Hindlimb muscle (tissue), 1 donor: Measurements from ENCODE around the gene MRPS14. TPM values are rescaled to one million over a fixed set of nuclear protein-coding genes. Genes with fewer than 3 reads are reported as not detected.

Experiments
- DNase-seq: peaks from one replicate; pipeline ENCODE4 v3.0.0-alpha.2; 2013
- polyA plus RNA-seq: library from polyadenylated mRNA; unstranded; fragments of 120-200 nt; gene quantifications from one replicate; pipeline ENCODE4 v1.2.1, GENCODE V29; 2013; ENCODE audit not compliant: insufficient read length

The MRPS14 gene
- polyA plus RNA-seq, 1 donor = 21.8 TPM

DNA sequence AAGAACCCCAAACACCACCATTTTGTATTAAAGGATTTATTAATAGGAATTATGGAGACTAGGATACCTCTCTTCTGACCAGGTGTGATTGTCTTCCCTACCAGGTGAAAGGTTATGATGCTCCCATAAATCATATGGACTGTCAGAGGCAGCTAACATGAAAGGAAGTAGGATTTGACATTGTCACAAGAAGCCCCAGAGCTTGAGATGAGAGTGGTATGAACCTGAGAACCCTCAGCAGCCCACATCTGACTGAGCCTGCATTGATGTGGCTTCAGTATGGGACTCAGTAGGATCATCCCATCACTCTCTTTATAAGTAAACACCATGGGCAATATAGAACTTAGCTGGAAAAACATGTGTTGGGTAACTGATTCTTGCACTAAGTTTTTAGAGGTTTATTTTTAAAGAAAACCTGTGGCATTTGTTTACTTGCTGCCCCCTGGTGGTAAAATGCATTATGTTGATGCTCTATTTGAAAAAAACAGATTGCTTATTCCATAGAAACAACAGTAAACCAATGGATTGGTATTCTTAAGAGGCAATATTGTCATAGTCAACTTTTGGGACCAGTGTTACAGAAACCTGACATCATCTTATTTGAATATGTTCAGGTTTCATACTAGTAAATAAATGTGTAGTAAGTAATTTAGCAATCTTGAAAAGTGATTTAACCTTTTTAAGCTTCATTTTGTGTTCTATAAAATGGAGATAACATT lies 40.1 kb downstream of the MRPS14 start:
- DNase-seq = no peak

DNA sequence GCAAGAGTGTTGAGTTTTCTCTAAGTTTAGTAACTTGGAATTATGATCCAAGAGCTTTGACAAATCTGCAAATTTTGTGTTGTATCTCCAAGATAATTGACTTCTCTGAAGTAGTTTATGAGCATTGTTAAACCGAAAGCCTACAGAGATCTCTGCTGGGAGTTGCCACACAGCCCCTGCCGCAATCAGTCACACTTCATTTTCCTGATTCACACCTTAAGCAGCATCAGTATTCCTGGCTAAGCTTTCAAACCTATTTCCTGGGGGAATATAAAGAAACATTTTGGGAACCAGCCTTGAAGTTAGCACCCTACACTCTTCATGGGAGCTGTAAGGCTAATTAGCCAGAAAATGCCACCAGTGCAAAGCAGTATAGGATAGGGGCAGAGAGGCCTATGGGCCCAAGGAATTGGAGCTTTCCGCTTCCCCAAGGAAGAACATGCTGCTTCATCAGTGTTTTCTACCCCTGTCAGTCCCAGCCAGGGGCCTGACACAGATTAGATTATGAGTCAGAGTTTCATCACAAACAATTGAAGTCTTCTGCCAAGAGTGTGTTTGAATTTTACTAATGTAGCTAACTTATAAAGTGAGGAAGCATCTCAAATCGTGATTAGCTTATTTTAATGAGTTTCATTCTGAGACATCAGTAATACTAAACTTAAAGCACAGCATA lies 46.7 kb downstream of the MRPS14 start:
- DNase-seq = no peak

DNA sequence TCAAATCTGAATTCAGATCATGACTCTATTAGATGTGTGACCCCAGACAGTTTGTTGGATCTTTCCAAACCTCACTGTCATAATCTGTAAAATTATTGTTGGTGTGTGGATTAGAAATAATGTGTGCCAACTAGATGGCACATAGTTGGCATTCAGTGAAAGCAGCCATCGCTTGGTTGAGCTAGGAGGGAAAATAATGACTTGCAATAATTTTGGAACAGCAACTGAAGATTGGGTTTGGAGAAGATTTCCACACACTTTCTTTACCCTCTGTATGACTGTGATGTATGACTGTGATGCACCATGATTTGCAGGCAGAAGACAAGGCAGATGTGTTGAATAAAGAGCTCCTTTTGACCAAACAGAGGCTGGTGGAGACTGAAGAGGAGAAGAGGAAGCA lies 47.5 kb downstream of the MRPS14 start:
- no peak for DNase-seq

DNA sequence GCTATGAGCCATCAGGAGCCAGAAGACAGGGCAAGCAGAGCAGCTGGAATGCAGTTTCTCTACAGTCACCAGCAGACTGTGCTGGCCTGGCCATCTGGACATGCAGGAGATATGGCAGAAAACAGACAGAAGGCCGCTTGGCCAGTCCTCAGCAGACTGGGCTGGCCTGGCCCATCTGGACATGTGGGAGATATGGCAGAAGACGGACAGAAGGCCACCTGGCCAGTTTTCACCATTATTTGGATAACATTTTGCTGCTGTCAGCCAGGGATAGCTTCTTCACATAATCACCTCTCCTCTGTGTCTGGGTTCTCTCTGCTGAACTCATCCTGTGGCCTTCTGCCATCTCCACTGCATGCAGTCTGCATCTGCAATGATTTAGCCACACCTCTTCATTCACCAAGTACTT lies 48.5 kb downstream of the MRPS14 start:
- DNase-seq = no peak

DNA sequence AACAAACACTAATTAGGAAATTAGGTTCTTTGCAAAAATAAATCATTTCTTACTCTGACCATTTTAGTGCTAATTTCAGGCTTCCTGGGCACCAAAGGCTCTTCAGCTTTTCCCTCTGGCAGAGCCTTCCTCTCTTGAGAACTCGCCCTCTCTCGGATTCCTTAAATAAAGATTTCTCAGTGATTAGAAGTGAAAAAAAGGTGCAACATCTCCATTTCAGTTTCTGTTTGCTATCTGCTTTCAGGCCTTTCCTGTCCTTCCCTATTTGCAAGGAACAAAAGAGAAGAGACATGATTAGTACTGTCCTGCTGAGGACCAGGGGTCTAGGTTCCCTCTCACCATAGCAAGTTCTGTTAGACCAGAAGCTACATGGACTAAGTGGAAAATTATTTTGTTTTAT lies 51.3 kb downstream of the MRPS14 start:
- DNase-seq = no peak

DNA sequence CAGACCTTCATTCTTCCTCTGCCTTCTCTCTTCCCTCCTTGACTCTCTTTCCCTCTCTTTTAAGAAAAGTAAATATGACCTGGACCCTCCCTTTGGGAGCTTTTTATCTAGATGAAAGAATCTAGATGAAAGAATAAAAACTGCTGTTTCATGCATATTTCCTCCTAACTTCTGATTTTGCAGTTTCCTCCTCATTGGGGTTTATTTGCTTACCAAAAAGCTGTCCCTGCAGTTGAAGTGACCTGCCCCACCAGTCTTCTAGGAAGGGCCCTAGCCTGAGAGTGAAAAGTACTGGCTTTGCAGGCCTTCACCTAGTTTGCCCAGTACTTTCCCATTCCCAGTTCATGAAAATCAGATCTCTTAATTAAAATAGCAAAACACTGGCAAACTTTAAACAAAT lies 51.8 kb downstream of the MRPS14 start:
- no peak for DNase-seq

DNA sequence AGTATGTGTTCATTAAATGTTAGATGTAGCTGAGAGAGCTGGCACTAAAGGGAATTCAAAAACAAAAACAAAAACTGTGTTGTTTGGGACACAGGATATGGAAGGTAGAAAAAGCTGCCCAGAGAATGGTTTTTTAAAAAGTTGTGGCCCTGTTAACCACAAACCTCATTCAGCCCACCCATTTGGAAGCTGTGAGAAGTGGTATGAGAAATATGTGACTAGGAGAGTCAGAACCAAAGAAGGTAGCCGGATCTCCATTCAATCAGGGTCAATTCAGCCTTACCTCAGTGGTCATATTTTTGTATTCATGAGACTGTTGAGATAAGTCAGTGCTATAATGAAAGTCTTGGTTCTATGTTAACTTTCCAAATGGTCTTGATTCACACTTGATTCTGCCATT lies 53.2 kb downstream of the MRPS14 start:
- DNase-seq = no peak

DNA sequence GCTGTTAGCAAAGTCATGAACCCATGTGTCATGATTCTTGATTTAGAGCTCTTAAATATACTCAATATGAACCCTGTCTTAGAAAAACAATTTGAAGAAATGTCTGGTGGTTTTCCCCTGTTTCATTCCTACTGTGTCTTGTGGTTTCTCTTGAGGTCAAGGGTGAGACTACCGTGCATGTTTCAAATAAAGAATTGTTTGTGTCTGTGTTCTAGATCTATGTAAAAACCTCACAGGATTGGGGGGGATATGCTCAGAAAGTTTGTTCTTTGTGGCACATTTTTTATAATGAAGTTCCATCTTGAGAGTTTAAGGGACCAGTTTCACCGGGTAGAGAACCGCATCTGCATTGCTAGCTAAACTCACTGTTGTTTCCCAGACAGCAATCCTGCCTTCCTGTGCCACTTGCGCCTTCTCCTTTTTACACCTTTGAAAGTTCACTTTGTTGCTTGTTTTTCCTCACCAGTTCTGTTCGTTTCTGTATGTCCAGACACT lies 54.4 kb downstream of the MRPS14 start:
- no peak for DNase-seq

DNA sequence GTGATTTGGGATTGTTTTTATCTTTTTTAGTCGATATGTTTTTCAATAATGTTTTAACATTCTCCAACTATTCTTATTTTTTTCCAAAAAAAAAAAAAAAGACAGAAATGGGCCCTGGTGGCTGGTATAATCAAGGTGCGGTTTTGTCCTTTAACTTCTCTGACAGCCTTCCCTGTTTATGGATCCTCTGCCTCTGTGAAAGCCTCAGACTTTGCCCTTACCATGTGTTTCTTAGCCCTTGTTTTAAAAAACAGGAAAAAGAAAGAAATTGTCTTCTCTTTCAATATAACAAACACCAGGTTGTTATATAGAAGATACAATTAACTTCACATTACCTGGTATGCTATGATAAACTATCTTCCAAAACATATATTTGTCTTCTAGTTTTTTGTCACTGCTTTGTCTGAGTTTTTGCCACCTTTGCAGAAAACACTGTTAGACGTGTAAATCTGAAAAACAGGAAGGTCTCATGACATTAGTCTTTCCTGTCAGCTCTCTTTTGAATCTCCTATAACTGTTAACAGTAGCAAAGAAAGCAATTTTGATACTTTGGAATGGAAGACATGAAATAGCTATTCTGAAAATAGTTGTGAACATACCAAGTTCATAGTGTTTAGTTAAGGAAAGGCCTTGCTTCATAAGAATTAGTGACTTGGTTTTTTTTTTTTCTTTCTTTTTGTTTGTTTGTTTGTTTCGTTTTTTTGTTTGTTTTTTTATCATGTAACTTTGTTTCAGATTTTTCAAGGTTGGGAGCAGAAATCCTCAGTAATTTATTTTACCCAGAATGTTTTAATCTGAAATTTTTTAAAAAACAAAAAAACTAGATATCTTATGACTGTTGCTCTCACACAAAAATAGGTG lies 55.1 kb downstream of the MRPS14 start:
- no peak for DNase-seq

DNA sequence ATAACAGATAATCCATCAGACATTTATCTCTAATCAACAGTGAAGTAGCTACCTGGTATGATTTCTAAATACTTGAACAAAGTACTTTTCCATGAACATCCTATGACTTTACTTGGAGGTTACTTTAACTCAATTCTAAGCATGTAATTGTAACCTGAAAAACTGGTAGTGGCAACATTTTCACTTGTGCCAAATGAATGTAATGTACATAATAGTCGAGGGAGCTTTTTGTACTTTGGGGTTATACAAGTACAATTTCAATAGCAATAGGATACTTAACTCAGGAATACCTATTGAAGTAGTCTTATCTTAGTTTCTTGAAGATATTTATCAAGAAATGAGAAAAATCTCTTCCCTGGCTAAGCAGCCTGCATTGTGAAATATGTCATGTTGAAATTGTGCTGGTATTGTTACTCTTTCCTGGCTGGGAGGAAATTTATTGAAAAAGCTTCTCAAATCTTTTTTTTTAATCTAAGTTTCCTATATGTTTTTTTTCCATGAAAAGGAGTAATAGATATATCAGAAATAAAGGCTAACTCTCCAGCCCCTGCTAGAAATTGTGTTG lies 57.1 kb downstream of the MRPS14 start:
- DNase-seq = no peak

DNA sequence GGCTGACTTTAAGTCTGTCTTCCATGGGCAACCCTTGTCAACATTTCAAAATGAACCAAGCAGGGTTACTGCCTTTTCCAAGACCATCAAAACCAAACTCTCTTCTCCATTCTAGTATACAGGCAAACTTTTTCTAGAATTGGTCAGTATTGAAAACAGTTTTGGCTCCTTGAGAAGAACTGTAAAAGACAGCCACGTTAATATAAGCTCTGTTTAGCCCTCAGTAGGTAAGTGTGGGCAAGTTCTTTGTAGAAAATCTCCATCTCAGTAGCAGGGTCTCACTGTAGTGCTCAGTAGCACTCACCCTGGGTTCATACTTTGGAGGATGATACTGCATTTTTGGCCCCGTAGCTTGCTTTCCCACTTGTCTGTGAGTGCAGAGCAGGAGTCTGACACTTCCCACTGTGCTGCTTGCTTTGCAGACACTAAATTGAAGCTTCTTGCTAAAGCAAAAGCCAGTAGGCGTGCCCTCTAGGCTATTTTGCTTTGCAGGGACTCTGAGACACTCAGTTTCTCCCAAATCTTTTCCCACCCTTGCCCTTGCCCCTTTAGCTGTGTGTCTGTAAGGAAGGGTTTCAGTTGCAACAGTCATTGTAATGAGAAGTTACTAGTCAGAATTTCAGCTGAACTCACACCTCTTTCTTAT lies 57.7 kb downstream of the MRPS14 start:
- no peak for DNase-seq

DNA sequence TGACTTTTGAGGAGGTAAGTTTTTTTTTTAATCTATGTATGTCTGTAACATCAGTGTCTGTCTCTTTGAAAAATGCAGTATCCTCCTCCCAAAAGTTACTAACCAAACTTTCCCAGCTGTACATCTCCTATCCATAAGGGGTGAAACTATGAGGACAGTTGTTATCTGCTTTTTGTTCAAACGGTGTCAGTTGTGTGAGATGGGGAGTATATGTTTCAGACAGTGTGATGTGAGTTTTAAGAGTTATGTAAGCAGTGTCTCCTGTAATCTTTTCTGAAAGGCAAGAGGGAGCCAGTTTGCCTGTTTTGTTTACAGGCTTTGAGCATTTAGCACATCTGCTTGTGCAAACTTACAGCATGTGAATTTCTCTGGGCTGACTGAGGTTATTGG lies 58.3 kb downstream of the MRPS14 start:
- DNase-seq = no peak

DNA sequence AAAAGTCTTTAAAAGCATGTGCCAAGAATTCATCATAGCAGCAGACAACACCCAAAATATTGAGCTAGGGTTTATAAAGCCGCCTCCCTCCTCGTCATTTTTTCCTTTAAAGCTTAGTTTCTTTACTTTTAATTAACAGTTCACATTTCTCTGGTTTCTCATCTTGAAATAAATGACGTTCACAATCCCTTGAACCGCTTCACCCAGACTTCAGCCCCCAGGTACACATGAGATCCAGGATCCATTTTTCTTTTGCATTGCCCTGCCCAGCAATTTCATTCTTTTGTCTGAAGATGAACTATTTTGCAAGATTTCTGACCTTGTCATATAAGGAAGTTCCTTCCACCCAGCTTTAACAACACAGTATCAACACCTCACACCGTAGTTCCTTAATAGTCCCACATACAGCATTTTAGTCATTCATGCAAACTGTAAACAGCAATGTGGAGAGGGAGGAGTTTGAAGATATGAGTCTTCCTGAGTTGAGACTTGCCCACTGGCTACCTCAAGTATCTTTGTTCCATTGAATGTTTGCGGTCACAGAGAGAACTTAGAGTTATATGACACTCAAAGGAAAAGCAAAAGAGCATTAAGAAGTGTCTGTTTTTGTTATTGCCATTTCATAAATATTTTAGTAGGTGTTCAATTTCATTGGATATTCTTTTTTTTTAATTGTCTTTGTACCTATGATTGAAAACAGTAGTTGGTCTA lies 58.8 kb downstream of the MRPS14 start:
- no peak for DNase-seq

DNA sequence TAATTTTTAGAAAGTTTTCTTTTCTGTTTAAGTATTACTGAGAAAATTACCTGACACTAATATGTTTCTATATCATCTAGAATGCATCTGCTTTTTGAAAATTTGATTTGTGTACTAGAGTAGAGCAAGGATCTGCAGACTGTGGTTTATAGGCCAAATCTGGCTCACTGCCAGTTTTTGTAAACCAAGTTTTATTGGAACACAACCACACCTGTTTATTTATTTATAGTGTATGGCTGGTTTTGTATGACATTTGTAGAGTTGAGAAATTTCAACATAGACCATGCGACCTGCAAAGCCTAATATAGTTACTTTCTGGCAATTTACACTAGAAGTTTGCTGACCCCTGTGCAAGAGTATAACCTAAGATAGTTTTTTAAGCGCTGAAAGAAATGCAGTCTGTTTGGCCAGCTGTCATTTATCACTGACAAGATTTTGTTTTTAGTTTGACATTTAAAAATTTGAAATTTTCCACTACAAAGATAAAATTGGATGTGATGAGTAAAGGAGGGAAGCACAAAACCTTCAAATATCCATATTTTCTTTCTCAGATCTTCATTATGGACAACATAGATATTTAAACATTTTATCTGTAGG lies 59.6 kb downstream of the MRPS14 start:
- no peak for DNase-seq

Other genes starting within 250 kb of the MRPS14 start
- gene CACYBP, start 23.5 kb downstream of the MRPS14 start, polyA plus RNA-seq = 86.4 TPM
- 4.8 TPM for gene TNN, start 44.4 kb upstream of the MRPS14 start, polyA plus RNA-seq
- gene KIAA0040, start 169.4 kb upstream of the MRPS14 start, polyA plus RNA-seq = 16.1 TPM